HG02610 (cell line): ENCODE results near the gene TMC4.
"Not testable (repeated sequence)": the region's sequence is repeated elsewhere in the genome, so short reads cannot be mapped to it uniquely, and the experiment has no call there.

Experiments used
- ATAC-seq: cut with Tn5 transposase; IDR thresholded peaks from one replicate; pipeline ENCODE4 v1.9.1; 2021; ENCODE audit warnings: mild to moderate bottlenecking, moderate library complexity; ENCODE audit not compliant: unreplicated experiment

The TMC4 gene

DNA sequence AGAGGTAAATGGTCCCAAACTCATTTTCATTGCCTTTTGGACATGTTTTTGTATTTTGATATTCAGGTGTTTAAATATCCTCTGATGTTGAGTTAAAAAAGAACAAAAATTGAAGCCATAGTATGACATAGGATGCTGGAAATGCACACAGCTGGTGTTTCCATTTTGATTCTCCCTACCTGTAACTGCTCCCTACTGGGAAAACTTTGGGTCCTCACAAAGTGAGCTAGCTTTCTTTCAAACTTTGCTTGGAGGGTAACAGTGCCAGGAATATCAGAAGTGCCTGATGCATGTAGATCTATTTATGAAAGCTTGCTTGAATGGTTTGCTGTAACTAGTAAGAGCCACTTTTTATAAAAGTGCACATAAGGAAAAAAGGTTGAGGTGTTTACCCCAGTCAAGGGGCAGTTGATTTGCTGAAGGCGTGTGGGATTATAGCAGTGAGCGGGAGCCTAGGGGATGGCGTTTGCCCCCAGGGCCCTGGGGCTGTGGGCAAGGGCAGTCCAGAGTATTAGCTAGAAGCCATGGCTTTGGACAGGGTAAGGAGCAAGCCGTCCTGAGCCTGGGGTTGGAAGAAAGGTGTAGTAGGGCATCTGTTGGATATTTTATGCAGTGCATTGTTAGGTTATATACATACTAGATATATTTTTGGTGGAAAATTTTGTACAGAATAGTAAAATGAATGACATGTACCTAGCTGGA is 32.0 kb upstream of the TMC4 start:
- no peak for ATAC-seq

- ATAC-seq = no peak
Measured at GRCh38 chr19:54203151-54203611, 30.2 kb upstream of the TMC4 start.

- no peak for ATAC-seq
Measured at GRCh38 chr19:54201980-54202379, 29.0 kb upstream of the TMC4 start.

DNA sequence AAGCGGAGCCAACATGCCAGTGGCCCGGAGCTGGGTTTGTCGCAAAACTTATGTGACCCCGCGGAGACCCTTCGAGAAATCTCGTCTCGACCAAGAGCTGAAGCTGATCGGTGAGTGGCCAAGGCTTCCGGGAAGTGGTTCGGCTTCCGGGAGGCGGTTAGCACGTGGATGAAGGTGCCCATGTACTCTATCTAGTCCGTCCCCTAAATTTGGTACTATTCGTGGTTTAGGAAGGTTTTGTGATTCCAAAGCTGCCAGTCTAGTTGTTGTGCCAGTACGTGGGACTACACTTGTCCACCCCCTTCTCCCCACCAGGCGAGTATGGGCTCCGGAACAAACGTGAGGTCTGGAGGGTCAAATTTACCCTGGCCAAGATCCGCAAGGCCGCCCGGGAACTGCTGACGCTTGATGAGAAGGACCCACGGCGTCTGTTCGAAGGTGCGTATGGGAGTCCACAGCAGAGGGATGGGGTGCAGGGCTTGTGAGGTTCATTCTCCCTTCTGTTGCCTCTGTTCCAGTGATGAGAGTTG is 28.3 kb upstream of the TMC4 start:
- no peak for ATAC-seq

- no peak for ATAC-seq
Measured at GRCh38 chr19:54199401-54199800, 26.4 kb upstream of the TMC4 start.

DNA sequence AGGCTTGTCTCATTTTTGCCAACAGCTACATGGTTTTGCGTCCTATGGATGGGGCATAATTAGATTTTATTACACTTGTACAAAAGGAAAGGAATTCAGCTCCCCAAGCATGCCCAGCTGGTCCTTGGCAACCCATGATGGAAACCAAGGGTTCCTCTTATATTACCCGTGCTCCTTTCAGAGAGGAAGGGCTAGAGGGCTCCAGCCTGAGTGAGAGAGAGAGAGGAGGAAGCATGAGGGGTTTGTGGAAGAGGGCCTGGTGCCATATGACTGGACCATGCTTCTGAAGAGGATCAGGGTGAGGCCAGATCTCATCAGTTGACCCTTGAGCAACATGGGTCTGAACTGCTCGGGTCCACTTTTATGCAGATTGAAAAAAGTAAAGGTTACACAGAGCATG is 24.2 kb upstream of the TMC4 start:
- no peak for ATAC-seq

GRCh38 chr19:54196536-54196935 is 23.6 kb upstream of the TMC4 start:
- ATAC-seq = no peak

- not testable (repeated sequence) for ATAC-seq
Measured at GRCh38 chr19:54194463-54194862, 21.5 kb upstream of the TMC4 start.

DNA sequence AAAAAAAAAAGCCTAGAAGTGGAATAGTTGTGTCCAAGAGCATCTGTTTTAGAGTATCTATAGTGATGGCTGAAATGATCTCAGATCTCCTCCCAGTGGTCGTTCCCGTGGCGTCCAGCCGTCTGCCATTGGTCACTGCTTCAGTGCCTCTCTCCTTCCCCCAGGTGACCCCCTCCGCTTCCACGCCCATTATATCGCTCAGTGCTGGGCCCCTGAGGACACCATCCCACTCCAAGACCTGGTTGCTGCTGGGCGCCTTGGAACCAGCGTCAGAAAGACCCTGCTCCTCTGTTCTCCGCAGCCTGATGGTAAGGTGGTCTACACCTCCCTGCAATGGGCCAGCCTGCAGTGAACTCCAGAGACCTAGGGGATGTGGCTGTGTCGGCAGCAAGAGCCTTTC is 20.1 kb upstream of the TMC4 start:
- no peak for ATAC-seq

GRCh38 chr19:54191811-54192453 is 19.0 kb upstream of the TMC4 start:
- ATAC-seq = no peak

DNA sequence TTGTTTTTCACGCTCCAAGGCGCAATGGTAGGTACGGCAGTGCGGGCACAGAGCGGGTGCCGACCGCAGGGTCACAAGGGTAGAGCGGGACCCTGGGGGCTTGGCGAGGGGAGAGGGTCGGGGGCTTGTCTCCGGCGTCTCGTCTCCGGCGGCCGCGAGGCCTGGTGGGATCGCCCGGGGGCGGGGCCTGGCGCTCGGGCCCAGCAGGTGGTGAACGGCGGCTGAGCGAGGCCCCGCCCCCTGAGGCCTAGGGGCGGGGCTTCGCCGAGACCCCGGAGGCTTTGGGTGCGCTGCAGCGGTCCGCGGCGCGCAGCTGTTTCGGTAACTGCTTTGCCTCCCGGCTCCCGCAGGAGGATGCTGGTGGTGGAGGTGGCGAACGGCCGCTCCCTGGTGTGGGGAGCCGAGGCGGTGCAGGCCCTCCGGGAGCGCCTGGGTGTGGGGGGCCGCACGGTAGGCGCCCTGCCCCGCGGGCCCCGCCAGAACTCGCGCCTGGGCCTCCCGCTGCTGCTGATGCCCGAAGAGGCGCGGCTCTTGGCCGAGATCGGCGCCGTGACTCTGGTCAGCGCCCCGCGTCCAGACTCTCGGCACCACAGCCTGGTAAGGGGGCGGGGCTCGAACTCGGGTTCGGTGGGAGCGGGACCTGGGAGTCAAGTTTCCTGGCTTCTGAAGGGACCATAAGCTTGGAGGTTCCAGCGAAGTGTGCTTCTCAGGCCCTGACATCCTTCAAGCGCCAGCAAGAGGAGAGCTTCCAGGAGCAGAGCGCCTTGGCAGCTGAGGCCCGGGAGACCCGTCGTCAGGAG is 18.3 kb upstream of the TMC4 start, which contains the start of gene TSEN34:
Gene TSEN34 (plus strand): TSS at position 298 of the 800 bp plus-strand sequence. CDS start 57 bp downstream, at position 355.
- ATAC-seq = peak; percentile 29

DNA sequence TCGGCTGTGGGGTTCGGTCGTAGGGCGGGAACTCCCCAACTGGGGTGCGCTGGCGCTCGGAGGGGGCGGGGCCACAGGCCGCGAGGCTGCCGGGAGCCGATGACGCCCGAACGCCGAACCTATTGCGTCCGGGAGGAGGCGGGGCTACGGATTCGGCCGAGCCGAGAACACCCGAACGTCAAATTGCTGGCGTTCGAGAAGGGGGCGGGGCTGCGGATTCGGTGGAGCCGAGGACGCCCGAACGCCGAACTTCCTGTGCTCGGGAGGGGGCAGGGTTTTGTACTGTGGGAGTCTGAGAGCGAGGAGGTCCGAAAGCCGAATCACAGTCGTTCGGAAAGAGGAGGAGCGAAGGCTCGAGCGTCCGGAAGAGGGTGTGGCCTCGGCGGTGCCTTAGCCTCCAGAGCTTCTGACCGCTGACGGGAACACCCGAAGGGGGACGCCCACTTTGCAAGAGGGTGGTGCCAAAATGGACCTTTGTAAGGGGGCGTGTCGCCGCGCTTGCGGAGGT is 17.6 kb upstream of the TMC4 start:
- ATAC-seq = peak; percentile 49

GRCh38 chr19:54189735-54190502 is 17.0 kb upstream of the TMC4 start:
- peak; percentile 48 for ATAC-seq

GRCh38 chr19:54189145-54189734 is 16.3 kb upstream of the TMC4 start, which contains the start of gene MBOAT7:
MBOAT7 (minus strand) TSS chr19:54189580; CDS start chr19:54188508, 1,072 bp downstream.
- ATAC-seq = peak; percentile 8

DNA sequence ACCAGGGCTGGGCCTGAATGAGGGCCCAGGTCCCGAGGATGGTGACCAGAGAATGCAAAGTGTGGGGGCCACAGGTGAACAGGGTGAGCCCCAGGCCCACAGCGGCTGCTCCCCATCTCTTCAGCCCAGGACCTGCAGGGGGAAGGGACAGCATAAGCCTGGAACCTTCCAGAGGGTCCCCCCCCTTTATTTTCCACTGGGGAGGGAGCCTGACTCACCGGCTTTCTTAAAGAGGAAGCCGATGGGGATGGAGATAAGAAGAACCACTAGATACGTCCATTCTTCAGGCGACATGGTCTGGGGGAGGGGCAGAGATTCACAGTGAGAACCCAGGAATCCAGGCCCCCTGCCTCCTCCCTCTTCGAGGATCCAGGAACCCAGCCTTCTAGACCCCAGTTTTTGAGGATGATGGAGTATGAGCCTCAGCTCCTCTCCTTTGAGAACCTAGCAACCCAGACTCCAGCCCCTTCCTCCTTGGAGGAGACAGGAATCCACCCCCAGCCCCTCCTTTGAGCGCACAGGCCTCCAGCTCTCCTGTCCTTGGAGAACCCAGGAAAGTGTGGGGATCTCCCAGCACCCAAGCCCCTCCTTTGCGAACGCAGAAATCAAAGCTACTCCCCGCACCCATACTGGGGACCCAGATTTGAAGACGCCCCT is 15.4 kb upstream of the TMC4 start:
- no peak for ATAC-seq

GRCh38 chr19:54186934-54187381 is 14.0 kb upstream of the TMC4 start:
- ATAC-seq = no peak

DNA sequence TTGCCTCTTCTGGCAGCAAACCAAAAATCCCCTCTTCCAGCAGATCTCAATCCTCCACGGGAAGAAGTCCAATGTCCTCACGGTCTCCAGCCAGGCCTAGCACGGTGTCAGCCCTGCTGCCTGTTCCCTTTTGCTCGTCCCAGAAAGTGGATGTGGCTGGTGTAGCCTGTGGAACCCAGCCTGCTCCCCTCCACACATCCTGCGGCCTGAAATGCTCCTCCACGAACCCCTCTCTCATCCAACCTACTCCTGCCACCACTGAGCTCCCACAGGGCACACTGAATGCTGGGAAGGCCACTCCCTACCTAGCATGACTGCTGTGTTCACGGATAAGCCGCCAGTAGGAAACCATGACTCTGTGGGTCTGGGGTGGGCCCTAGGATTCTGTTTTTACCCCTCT is 13.4 kb upstream of the TMC4 start:
- no peak for ATAC-seq

DNA sequence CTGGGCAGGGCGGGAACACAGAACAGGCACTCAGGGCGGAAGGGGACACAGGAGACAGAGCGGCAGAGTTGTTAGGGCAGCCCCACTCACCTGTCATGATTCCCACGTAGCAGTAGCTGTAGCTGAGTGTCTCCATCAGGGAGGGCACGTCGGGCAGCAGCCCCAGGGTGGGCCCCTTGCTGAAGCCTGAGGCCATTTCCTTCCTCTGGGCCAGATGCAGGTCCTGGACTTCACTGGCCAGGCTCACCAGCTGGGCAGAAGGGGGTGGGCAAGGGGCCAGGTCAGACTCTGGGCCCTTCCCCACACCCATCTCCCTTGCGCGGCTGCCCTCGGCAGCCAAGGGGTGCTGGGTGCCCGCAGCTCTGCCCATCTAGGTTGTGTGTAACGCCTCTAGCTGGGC is 10.5 kb upstream of the TMC4 start:
- ATAC-seq = no peak

GRCh38 chr19:54181894-54182293 is 8.9 kb upstream of the TMC4 start:
- not testable (repeated sequence) for ATAC-seq
